GM12878 (cell line): ENCODE measurements around the gene NAMPT. TPM values are rescaled to one million over a fixed set of nuclear protein-coding genes. Genes with fewer than 3 reads are reported as not detected.

ENCODE experiments used
- ATAC-seq: fragments of 200-7000 bp; cut with Tn5 transposase; 3 replicates; pipeline ENCODE4 v1.9.1; 2020; ENCODE audit warnings: mild to moderate bottlenecking, moderate library complexity
- BruUV-seq: library from RNA; stranded (reverse); fragments of 400-500 nt; replicated peaks from 2 replicates; lab custom pipeline; 2021; lab: Mats Ljungman, UMichigan
- CTCF ChIA-PET: fragments of 300-600 bp; sonication (Branson Sonifier 250); formaldehyde crosslinking; extraction: SDS; loops from one replicate; lab custom pipeline; 2021; ENCODE audit warnings: inconsistent platforms; lab: Yijun Ruan, JAX
- POLR2A ChIA-PET: fragments of 350-600 bp; formaldehyde crosslinking; extraction: SDS; loops from one replicate; lab custom pipeline; 2021; ENCODE audit warnings: inconsistent platforms; lab: Charles Lee
- RAD21 ChIA-PET: fragments of 300-600 bp; sonication (Branson Sonifier 250); formaldehyde crosslinking; loops from one replicate; lab custom pipeline; 2023; ENCODE audit warnings: antibody characterized with exemption; ENCODE audit not compliant: unreplicated experiment; lab: Charles Lee
- SMC1A ChIA-PET: fragments of 300-600 bp; sonication (Branson Sonifier 250); formaldehyde crosslinking; loops from one replicate; lab custom pipeline; 2023; ENCODE audit not compliant: unreplicated experiment, uncharacterized antibody; lab: Charles Lee
- DNase-seq: peaks from one replicate; pipeline ENCODE4 v3.0.0-alpha.2; 2011; ENCODE audit warnings: low read depth, low spot score
- FAIRE-seq: peaks from 3 replicates; lab custom pipeline; 2011; peaks lifted over from hg19 to GRCh38; lab: Jason Lieb, UNC
- H2AFZ ChIP-seq: 2 replicates; pipeline ENCODE4 v1.6.0; 2011; ENCODE audit warnings: low read depth, low read length, control low read depth; ENCODE audit not compliant: control insufficient read depth
- H3K27ac ChIP-seq: 2 replicates; pipeline ENCODE4 v1.5.1; 2011; ENCODE audit warnings: control low read depth; ENCODE audit not compliant: control insufficient read depth, insufficient read depth
- H3K27me3 ChIP-seq, 2 experiments: replicated peaks in 1 of 2; 2 replicates each; pipeline versions ENCODE4 v1.6.0 to v1.6.1; 2011; ENCODE audit warnings: low read length in 1 of 2; ENCODE audit not compliant: control insufficient read depth in 2 of 2, insufficient read depth in 2 of 2
- H3K36me3 ChIP-seq, 2 experiments: 2 replicates each; pipeline ENCODE4 v1.5.1; 2011; ENCODE audit warnings: low read length in 1 of 2; ENCODE audit not compliant: control insufficient read depth in 2 of 2, insufficient read depth in 2 of 2
- H3K4me1 ChIP-seq: 2 replicates; pipeline ENCODE4 v1.6.1; 2011; ENCODE audit warnings: mild to moderate bottlenecking, low read length, moderate library complexity, mixed read lengths; ENCODE audit not compliant: control insufficient read depth, insufficient read depth
- H3K4me2 ChIP-seq: 2 replicates; pipeline ENCODE4 v1.6.0; 2011; ENCODE audit warnings: control low read depth; ENCODE audit not compliant: control insufficient read depth, insufficient read depth
- H3K4me3 ChIP-seq: fragments of 200-600 bp; sonication (generic); 2 replicates; pipeline ENCODE4 v1.5.1; 2016
- H3K79me2 ChIP-seq: 2 replicates; pipeline ENCODE4 v1.6.0; 2011; ENCODE audit warnings: low read length; ENCODE audit not compliant: control insufficient read depth, insufficient read depth
- H3K9ac ChIP-seq: 2 replicates; pipeline ENCODE4 v1.8.0; 2011; ENCODE audit warnings: low read length, control low read depth, mixed read lengths; ENCODE audit not compliant: control insufficient read depth, insufficient read depth
- H3K9me3 ChIP-seq: replicated peaks from 3 replicates; pipeline ENCODE4 v1.5.1; 2011; ENCODE audit warnings: mild to moderate bottlenecking, low read length; ENCODE audit not compliant: control insufficient read depth, insufficient read depth
- H4K20me1 ChIP-seq: 2 replicates; pipeline ENCODE4 v1.6.0; 2011; ENCODE audit not compliant: control insufficient read depth, insufficient read depth
- ASH2L ChIP-seq: fragments of 300-600, 200-600 bp; sonication (generic); IDR thresholded peaks from 2 replicates; pipeline ENCODE4 v1.6.1; 2017; ENCODE audit warnings: low read depth, mild to moderate bottlenecking, borderline replicate concordance
- FOXM1 ChIP-seq: IDR thresholded peaks from 2 replicates; pipeline ENCODE4 v1.6.1; 2012; ENCODE audit warnings: low read depth, mild to moderate bottlenecking, inconsistent platforms, low read length, moderate library complexity
- HDAC2 ChIP-seq: fragments of 200-600 bp; sonication (generic); IDR thresholded peaks from 2 replicates; pipeline ENCODE4 v1.6.1; 2017
- NFIC ChIP-seq: IDR thresholded peaks from 2 replicates; pipeline ENCODE4 v1.6.1; 2012; ENCODE audit warnings: low read depth, mild to moderate bottlenecking, inconsistent platforms, low read length, moderate library complexity
- PBX3 ChIP-seq: IDR thresholded peaks from 2 replicates; pipeline ENCODE4 v1.6.1; 2011; ENCODE audit warnings: mild to moderate bottlenecking, low read depth, low read length, moderate library complexity; ENCODE audit not compliant: insufficient replicate concordance
- RUNX3 ChIP-seq: IDR thresholded peaks from 2 replicates; pipeline ENCODE4 v1.6.1; 2012; ENCODE audit warnings: low read length, inconsistent platforms
- WGBS: methylation state at CpG from one replicate; pipeline ENCODE4 v1.1.6; 2016; ENCODE audit warnings: low lambda C conversion rate; ENCODE audit not compliant: insufficient replicate concordance, insufficient coverage; ENCODE audit errors: missing lambda C conversion rate; 5-methylcytosine and 5-hydroxymethylcytosine counted together
- in situ Hi-C: fragments of 300-500 bp; cut with MboI; formaldehyde crosslinking; loops from 9 replicates; pipeline ENCODE4 v1.14.3; 2018; ENCODE audit warnings: mixed read lengths
- intact Hi-C: fragments of 100-400 bp; cut with micrococcal nuclease; formaldehyde crosslinking; loops from one replicate; pipeline ENCODE4 v1.14.2; 2022; ENCODE audit not compliant: unreplicated experiment
- polyA plus RNA-seq, 11 experiments: library from polyadenylated mRNA; depleted of rRNA in 4 of 11; unstranded in 6 of 11; stranded (reverse) in 5 of 11; fragments of >200 nt; fragmentation: Nextera tagmentation in 4 of 11; fragmentation: Illumina TruSeq in 1 of 11; extraction: Ambion mirVana in 4 of 11; extraction: Trizol in 1 of 11; gene quantifications; 1 replicate in 1 of 11; 2 replicates in 10 of 11; pipeline versions ENCODE4 v1.2.1 to v1.2.3, GENCODE V29; 2011 to 2016; ENCODE audit warnings: inconsistent platforms in 2 of 11, missing spikeins in 2 of 11, low read depth in 1 of 11
- total RNA-seq, 4 experiments: library from RNA; depleted of rRNA in 3 of 4; stranded (reverse); fragments of >200 nt in 3 of 4; fragmentation: Illumina TruSeq in 1 of 4; extraction: Trizol in 1 of 4; gene quantifications; 2 replicates each; pipeline versions ENCODE4 v1.2.1 to v1.2.3, GENCODE V29; 2013 to 2021

Gene NAMPT
- total and polyA plus RNA-seq, 10 of the 15 experiments (the other 5 are each of a cell fraction or from before 2014, with no cell fraction given), result 28.3 to 173 (median 75.0) TPM

- no peak overlapping the region for H3K4me3 ChIP-seq
- POLR2A ChIA-PET, result no interaction called here
- H3K27ac ChIP-seq, result no peak overlapping the region
- no peaks in the 10 kb centered on the region for H3K27me3 ChIP-seq
- no peak overlapping the region for H3K9ac ChIP-seq
- no peaks in the 10 kb centered on the region for H4K20me1 ChIP-seq
- H2AFZ ChIP-seq, result no peak overlapping the region
- H3K4me2 ChIP-seq, result no peak overlapping the region
- no peaks in the 10 kb centered on the region for H3K79me2 ChIP-seq
- FAIRE-seq (peak; percentile 31), DNase-seq (no peak), ATAC-seq (no peak)
- H3K9me3 ChIP-seq, result no peaks in the 10 kb centered on the region; the same call in 2 of the 3 replicates
- peaks cover 3% of the 10 kb centered on the region; the same call in 1 of the 2 replicates for H3K4me1 ChIP-seq
- 64% methylated on average over 4 of the region's 4 CpGs for WGBS
- in situ Hi-C loops, result loop anchor here (25.0 kb wide), 1 partner anchor 1279 kb away; the partner anchor contains the start of gene KMT2E
- intact Hi-C loops, result no loop called here
- no peak for TF ChIP-seq HDAC2
- no peak for TF ChIP-seq ASH2L
- TF ChIP-seq PBX3, result no peak
- no peak for TF ChIP-seq RUNX3
- no peak for TF ChIP-seq FOXM1
- TF ChIP-seq NFIC, result no peak
- TF ChIP-seq, all 136 proteins: peak for 0
- ChIA-PET RAD21 (interaction anchor here (7.8 kb wide), 1 partner anchor 55 kb away, joined by 87 read pairs; no protein-coding TSS in a partner anchor), CTCF (no interaction called here), SMC1A (interaction anchor here (0.6 to 1.1 kb wide), 3 partner anchors 18 to 233 kb away, joined by 3 to 4 read pairs (median 3); no protein-coding TSS in a partner anchor)
- no TSS peak for BruUV-seq
- H3K36me3 ChIP-seq, result no peaks in the 10 kb centered on the region
These were observed 6.5 kb upstream of the NAMPT start for GRCh38 chr7:106291247-106291646.
